Activated naive CD8-positive, alpha-beta T cell treated with anti-CD3 and anti-CD28 coated beads for 36 hours (primary cell): ENCODE data around the gene ARMC7. TPM values are rescaled to one million over a fixed set of nuclear protein-coding genes. Genes with fewer than 3 reads are reported as not detected.
"Not testable (repeated sequence)": the region's sequence is repeated elsewhere in the genome, so short reads cannot be mapped to it uniquely, and the experiment has no call there.

Source experiments
- DNase-seq: peaks from one replicate; pipeline ENCODE4 v3.0.0; 2021
- H3K27ac Mint-ChIP-seq: one replicate; pipeline ENCODE4 v1.8.0; 2022; ENCODE audit warnings: mild to moderate bottlenecking, moderate library complexity, mixed read lengths
- H3K27me3 Mint-ChIP-seq: one replicate; pipeline ENCODE4 v1.8.0; 2022; ENCODE audit warnings: mild to moderate bottlenecking, mixed read lengths
- H3K36me3 Mint-ChIP-seq: one replicate; pipeline ENCODE4 v1.8.0; 2021; ENCODE audit warnings: mild to moderate bottlenecking, mixed read lengths
- H3K4me1 Mint-ChIP-seq: one replicate; pipeline ENCODE4 v1.8.0; 2021; ENCODE audit warnings: mixed read lengths
- H3K4me3 Mint-ChIP-seq: one replicate; pipeline ENCODE4 v1.8.0; 2022; ENCODE audit warnings: mild to moderate bottlenecking, moderate library complexity, mixed read lengths
- H3K9me3 Mint-ChIP-seq: one replicate; pipeline ENCODE4 v1.8.0; 2022; ENCODE audit warnings: mixed read lengths
- total RNA-seq, 2 experiments: library from RNA; stranded (reverse); gene quantifications; one replicate each; pipeline ENCODE4 v1.2.3, GENCODE V29; 2021

Gene ARMC7
- total RNA-seq, 2 experiments from 2014 or later, result 6.5 to 6.6 TPM

GRCh38 chr17:75126954-75127353 lies 17.2 kb downstream of the ARMC7 start:
- peaks cover 28% of the 10 kb centered on the region for H3K4me1 Mint-ChIP-seq
- H3K9me3 Mint-ChIP-seq, result no peaks in the 10 kb centered on the region
- H3K27ac Mint-ChIP-seq, result no peak overlapping the region

GRCh38 chr17:75127936-75128335 lies 18.2 kb downstream of the ARMC7 start:
- not testable (repeated sequence) for H3K27me3 Mint-ChIP-seq, H3K9me3 Mint-ChIP-seq, H3K4me3 Mint-ChIP-seq, DNase-seq
- peaks cover 33% of the 10 kb centered on the region for H3K4me1 Mint-ChIP-seq
- H3K27ac Mint-ChIP-seq, result peak overlapping the region; percentile 73
- peaks cover 14% of the 10 kb centered on the region for H3K36me3 Mint-ChIP-seq

More at GRCh38 chr17:75126954-75127353, 17.2 kb downstream of the ARMC7 start:
- H3K4me3 Mint-ChIP-seq, result no peak overlapping the region
- H3K36me3 Mint-ChIP-seq, result peaks cover 14% of the 10 kb centered on the region
- DNase-seq, result no peak
- no peaks in the 10 kb centered on the region for H3K27me3 Mint-ChIP-seq

GRCh38 chr17:75128694-75129505 lies 19.1 kb downstream of the ARMC7 start:
- no peak overlapping the region for H3K4me3 Mint-ChIP-seq
- DNase-seq, result no peak
- no peak overlapping the region for H3K27ac Mint-ChIP-seq
- peaks cover 31% of the 10 kb centered on the region for H3K4me1 Mint-ChIP-seq
- H3K9me3 Mint-ChIP-seq, result no peaks in the 10 kb centered on the region
- H3K27me3 Mint-ChIP-seq, result no peaks in the 10 kb centered on the region
- H3K36me3 Mint-ChIP-seq, result peaks cover 13% of the 10 kb centered on the region

- peak overlapping the region; percentile 50 for H3K4me3 Mint-ChIP-seq
- H3K27ac Mint-ChIP-seq, result peak overlapping the region; percentile 51
- H3K9me3 Mint-ChIP-seq, result no peaks in the 10 kb centered on the region
- peaks cover 25% of the 10 kb centered on the region for H3K4me1 Mint-ChIP-seq
- peaks cover 10% of the 10 kb centered on the region for H3K36me3 Mint-ChIP-seq
- no peaks in the 10 kb centered on the region for H3K27me3 Mint-ChIP-seq
- DNase-seq, result no peak
Observed at GRCh38 chr17:75129576-75129975, 19.8 kb downstream of the ARMC7 start.

- no peaks in the 10 kb centered on the region for H3K27me3 Mint-ChIP-seq
- H3K27ac Mint-ChIP-seq, result peak overlapping the region; percentile 91
- peak overlapping the region; percentile 87 for H3K4me3 Mint-ChIP-seq
- peaks cover 10% of the 10 kb centered on the region for H3K36me3 Mint-ChIP-seq
- no peak for DNase-seq
- H3K4me1 Mint-ChIP-seq, result peaks cover 21% of the 10 kb centered on the region
- H3K9me3 Mint-ChIP-seq, result no peaks in the 10 kb centered on the region
Observed at GRCh38 chr17:75130059-75130631, 20.4 kb downstream of the ARMC7 start.

GRCh38 chr17:75130632-75131277 lies 21.0 kb downstream of the ARMC7 start:
- Mint-ChIP-seq H3K4me3 (peak overlapping the region; percentile 87), H3K27me3 (no peaks in the 10 kb centered on the region), H3K27ac (peak overlapping the region; percentile 91), H3K4me1 (peaks cover 19% of the 10 kb centered on the region), H3K9me3 (no peaks in the 10 kb centered on the region), H3K36me3 (peaks cover 11% of the 10 kb centered on the region)
- DNase-seq, result peak; percentile 69

- Mint-ChIP-seq H3K4me1 (peaks cover 13% of the 10 kb centered on the region), H3K27me3 (no peaks in the 10 kb centered on the region), H3K36me3 (peaks cover 13% of the 10 kb centered on the region), H3K27ac (peak within 1 kb of the TSS; percentile 91), H3K4me3 (peak within 1 kb of the TSS; percentile 87), H3K9me3 (no peaks in the 10 kb centered on the region)
- DNase-seq, result peak; percentile 85
Observed at GRCh38 chr17:75131278-75132017, 21.7 kb downstream of the ARMC7 start, which contains the start of gene NT5C. Gene NT5C (minus strand): TSS chr17:75131742. CDS start chr17:75131707, 35 bp downstream.

- H3K9me3 Mint-ChIP-seq, H3K27me3 Mint-ChIP-seq, DNase-seq: not testable (repeated sequence)
- H3K27ac Mint-ChIP-seq, result peak overlapping the region; percentile 89
- H3K36me3 Mint-ChIP-seq, result peaks cover 13% of the 10 kb centered on the region
- peaks cover 13% of the 10 kb centered on the region for H3K4me1 Mint-ChIP-seq
- H3K4me3 Mint-ChIP-seq, result peak overlapping the region; percentile 87
Observed at GRCh38 chr17:75132018-75133000, 22.5 kb downstream of the ARMC7 start.

GRCh38 chr17:75133001-75133400 lies 23.2 kb downstream of the ARMC7 start:
- Mint-ChIP-seq H3K4me3 (no peak overlapping the region), H3K27me3 (no peaks in the 10 kb centered on the region), H3K36me3 (peaks cover 13% of the 10 kb centered on the region), H3K9me3 (no peaks in the 10 kb centered on the region), H3K27ac (no peak overlapping the region), H3K4me1 (peaks cover 13% of the 10 kb centered on the region)
- no peak for DNase-seq

- not testable (repeated sequence) for H3K4me3 Mint-ChIP-seq, H3K27me3 Mint-ChIP-seq, H3K9me3 Mint-ChIP-seq, DNase-seq
- peaks cover 13% of the 10 kb centered on the region for H3K36me3 Mint-ChIP-seq
- peaks cover 13% of the 10 kb centered on the region for H3K4me1 Mint-ChIP-seq
- H3K27ac Mint-ChIP-seq, result peak overlapping the region; percentile 58
Observed at GRCh38 chr17:75133607-75134347, 24.0 kb downstream of the ARMC7 start.

GRCh38 chr17:75135452-75135851 lies 25.7 kb downstream of the ARMC7 start:
- Mint-ChIP-seq H3K36me3 (peaks cover 13% of the 10 kb centered on the region), H3K4me1 (peaks cover 8% of the 10 kb centered on the region), H3K27me3 (no peaks in the 10 kb centered on the region), H3K27ac (peak overlapping the region; percentile 26), H3K9me3 (no peaks in the 10 kb centered on the region), H3K4me3 (no peak overlapping the region)
- no peak for DNase-seq

GRCh38 chr17:75135946-75136345 lies 26.2 kb downstream of the ARMC7 start:
- H3K27ac Mint-ChIP-seq, result peak overlapping the region; percentile 26

GRCh38 chr17:75137762-75138161 lies 28.0 kb downstream of the ARMC7 start:
- H3K9me3 Mint-ChIP-seq, H3K4me1 Mint-ChIP-seq, DNase-seq, H3K27me3 Mint-ChIP-seq, H3K27ac Mint-ChIP-seq, H3K4me3 Mint-ChIP-seq: not testable (repeated sequence)
- H3K36me3 Mint-ChIP-seq, result peaks cover 20% of the 10 kb centered on the region

More at GRCh38 chr17:75135946-75136345, 26.2 kb downstream of the ARMC7 start:
- Mint-ChIP-seq H3K27me3 (no peaks in the 10 kb centered on the region), H3K4me3 (no peak overlapping the region), H3K36me3 (peaks cover 12% of the 10 kb centered on the region), H3K9me3 (no peaks in the 10 kb centered on the region), H3K4me1 (peaks cover 5% of the 10 kb centered on the region)
- no peak for DNase-seq
